Thymus (tissue), 11 donors: Measurements from ENCODE around the gene FGD4. TPM values are rescaled to one million over a fixed set of nuclear protein-coding genes. Genes with fewer than 3 reads are reported as not detected.

Source experiments
- DNase-seq, 9 donors: peaks; one replicate each; pipeline ENCODE4 v3.0.0-alpha.2; 2013; ENCODE audit warnings: low spot score in 9 of 9, low read depth in 6 of 9, missing footprints in 1 of 9
- H3K27ac ChIP-seq, 2 donors: one replicate each; pipeline ENCODE4 v1.5.1; 2013; ENCODE audit warnings: control low read depth in 1 of 2, low read depth in 1 of 2, low read length in 1 of 2, mild to moderate bottlenecking in 1 of 2, moderate library complexity in 1 of 2
- H3K27me3 ChIP-seq, 2 donors: one replicate each; pipeline ENCODE4 v1.5.1; 2013; ENCODE audit warnings: low read length in 1 of 2; ENCODE audit not compliant: control insufficient read depth in 2 of 2, insufficient read depth in 1 of 2
- H3K36me3 ChIP-seq, 2 donors: one replicate each; pipeline ENCODE4 v1.5.1; 2013; ENCODE audit warnings: low read length in 1 of 2, mild to moderate bottlenecking in 1 of 2, moderate library complexity in 1 of 2; ENCODE audit not compliant: control insufficient read depth in 2 of 2, insufficient read depth in 2 of 2
- H3K4me1 ChIP-seq, 2 donors: one replicate each; pipeline ENCODE4 v1.5.1; 2013; ENCODE audit warnings: low read length in 2 of 2; ENCODE audit not compliant: control insufficient read depth in 2 of 2, insufficient read depth in 2 of 2
- H3K4me3 ChIP-seq, 2 donors: one replicate each; pipeline ENCODE4 v1.5.1; 2013; ENCODE audit warnings: low read length in 2 of 2, control low read depth in 1 of 2, mild to moderate bottlenecking in 1 of 2
- H3K9me3 ChIP-seq, 2 donors: one replicate each; pipeline ENCODE4 v1.5.1; 2013; ENCODE audit warnings: low read length in 1 of 2, mild to moderate bottlenecking in 1 of 2; ENCODE audit not compliant: control insufficient read depth in 2 of 2, insufficient read depth in 1 of 2
- WGBS: extraction: QIAGEN DNeasy Blood & Tissue Kit; methylation state at CpG from one replicate; pipeline ENCODE4 v1.1.7; 2013; 5-methylcytosine and 5-hydroxymethylcytosine counted together
- polyA plus RNA-seq: library from polyadenylated mRNA; stranded (reverse); fragments of 200-250 nt; gene quantifications from one replicate; pipeline ENCODE4 v1.2.3, GENCODE V29; 2013
- total RNA-seq: library from RNA; stranded (reverse); fragments of 120-200 nt; gene quantifications from one replicate; pipeline ENCODE4 v1.2.4, GENCODE V29; 2013
- donor health status: healthy.

The FGD4 gene
- total and polyA plus RNA-seq, 2 donors: 3.3 to 3.6 TPM

DNA sequence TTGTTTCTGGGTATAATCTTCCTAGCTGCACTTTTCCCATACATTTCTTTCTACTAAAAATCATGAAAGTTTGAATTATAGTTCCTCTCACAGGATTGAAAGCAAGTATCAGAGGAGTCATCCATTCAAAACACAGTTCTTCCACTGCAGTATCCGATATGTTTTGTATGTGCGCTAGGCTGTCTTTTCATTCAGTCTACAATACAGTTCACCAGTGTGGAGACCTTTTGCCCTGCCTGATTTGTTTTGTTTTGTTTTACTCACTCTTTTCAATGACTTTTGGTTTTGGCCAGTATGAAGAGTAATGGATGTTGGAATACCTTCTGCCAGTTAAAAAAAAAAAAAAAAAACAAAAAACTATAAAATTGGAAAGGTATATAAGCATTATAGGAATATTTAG lies 91.4 kb downstream of the FGD4 start:
- 96% methylated on average over 2 of the region's 2 CpGs for WGBS
- peaks cover 4 to 22% of the 10 kb centered on the region in 2 donors for H3K4me1 ChIP-seq
- H3K27me3 ChIP-seq: no peaks in the 10 kb centered on the region

GRCh38 chr12:32493282-32493681 lies 93.9 kb downstream of the FGD4 start:
- Histone ChIP-seq H3K27me3 (no peaks in the 10 kb centered on the region), H3K27ac (no peak overlapping the region), H3K4me3 (no peak overlapping the region), H3K9me3 (no peaks in the 10 kb centered on the region), H3K4me1 (peaks cover 4 to 30% of the 10 kb centered on the region in 2 donors), H3K36me3 (no peaks in the 10 kb centered on the region)
- no peak for DNase-seq
- 85% methylated on average over 4 of the region's 4 CpGs for WGBS

More for the DNA sequence above, 91.4 kb downstream of the FGD4 start:
- Histone ChIP-seq H3K9me3 (no peaks in the 10 kb centered on the region), H3K36me3 (no peaks in the 10 kb centered on the region), H3K4me3 (no peak overlapping the region), H3K27ac (no peak overlapping the region)
- DNase-seq: no peak

DNA sequence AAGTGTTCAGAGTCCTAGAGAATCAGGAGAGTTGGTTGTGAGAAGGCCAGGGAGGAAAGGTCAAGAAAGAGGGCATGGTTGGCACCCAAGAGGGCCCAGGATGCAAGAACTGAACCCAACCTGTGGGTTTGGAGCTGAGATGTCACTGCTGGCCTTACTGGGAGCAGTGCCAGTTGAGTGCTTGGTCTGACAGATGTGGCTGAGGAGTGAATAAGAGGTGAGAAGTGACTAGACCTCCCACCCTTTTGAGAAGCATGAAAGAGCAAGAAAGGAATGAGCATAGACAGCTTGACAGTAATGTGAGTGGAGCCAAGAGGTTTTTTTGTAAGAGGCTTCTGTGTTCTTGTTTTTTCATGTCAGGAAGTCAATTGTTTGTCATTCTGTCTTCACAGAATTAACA lies 95.3 kb downstream of the FGD4 start:
- H3K4me3 ChIP-seq: no peak overlapping the region
- peak in 5 of 9 donors; percentile 19 to 64 (median 27) for DNase-seq
- H3K4me1 ChIP-seq: peaks cover 4 to 30% of the 10 kb centered on the region in 2 donors
- H3K27me3 ChIP-seq: no peaks in the 10 kb centered on the region
- no peaks in the 10 kb centered on the region for H3K9me3 ChIP-seq
- no peaks in the 10 kb centered on the region for H3K36me3 ChIP-seq
- H3K27ac ChIP-seq: peak overlapping the region; percentile 66 to 80

GRCh38 chr12:32496946-32497345 lies 97.6 kb downstream of the FGD4 start:
- Histone ChIP-seq H3K27ac (no peak overlapping the region), H3K36me3 (no peaks in the 10 kb centered on the region), H3K9me3 (no peaks in the 10 kb centered on the region), H3K4me3 (no peak overlapping the region), H3K27me3 (no peaks in the 10 kb centered on the region), H3K4me1 (peaks cover 4 to 33% of the 10 kb centered on the region in 2 donors)
- DNase-seq: no peak

- Histone ChIP-seq H3K4me1 (peaks cover 4 to 34% of the 10 kb centered on the region in 2 donors), H3K27me3 (no peaks in the 10 kb centered on the region), H3K36me3 (no peaks in the 10 kb centered on the region), H3K27ac (no peak overlapping the region), H3K4me3 (no peak overlapping the region), H3K9me3 (no peaks in the 10 kb centered on the region)
- no peak for DNase-seq
- WGBS: 67% methylated on average over 4 of the region's 4 CpGs
Measured at GRCh38 chr12:32497864-32498263, 98.5 kb downstream of the FGD4 start.

- H3K36me3 ChIP-seq: no peaks in the 10 kb centered on the region
- no peaks in the 10 kb centered on the region for H3K27me3 ChIP-seq
- peaks cover 4 to 26% of the 10 kb centered on the region in 2 donors for H3K4me1 ChIP-seq
- H3K9me3 ChIP-seq: no peaks in the 10 kb centered on the region
- H3K4me3 ChIP-seq: no peak overlapping the region
- H3K27ac ChIP-seq: no peak overlapping the region
- 98% methylated on average over 6 of the region's 6 CpGs for WGBS
- no peak for DNase-seq
Measured at GRCh38 chr12:32499048-32499447, 99.7 kb downstream of the FGD4 start.

DNA sequence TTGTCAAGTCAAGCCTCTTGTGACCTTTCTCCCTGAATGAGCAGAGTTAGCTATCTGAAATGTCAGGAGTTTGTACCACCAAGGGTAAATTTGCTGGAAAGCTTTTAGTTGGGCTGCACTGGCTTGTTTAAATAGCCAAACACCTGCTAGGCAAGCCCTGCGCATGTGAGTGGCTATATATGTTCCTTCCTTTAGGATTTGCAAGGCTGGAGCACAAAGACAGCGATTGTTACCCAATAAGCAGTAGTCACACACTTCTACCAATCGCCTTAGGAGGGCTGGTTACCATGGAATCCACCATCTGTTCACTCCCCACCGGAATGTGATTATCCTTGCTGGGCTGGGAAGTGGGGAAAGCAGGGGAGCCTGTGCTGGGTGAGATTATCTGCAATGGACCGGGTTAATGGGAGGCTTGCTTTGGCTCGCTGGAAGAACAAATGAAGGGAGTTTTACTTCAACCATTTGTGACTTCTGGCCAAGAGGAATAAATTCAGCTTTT lies 102.5 kb downstream of the FGD4 start:
- 96% methylated on average over 6 of the region's 6 CpGs for WGBS
- peak overlapping the region in 1 of 2 donors; percentile 16 for H3K4me3 ChIP-seq

GRCh38 chr12:32502693-32503502 lies 103.5 kb downstream of the FGD4 start:
- DNase-seq: no peak

More for the DNA sequence above, 102.5 kb downstream of the FGD4 start:
- Histone ChIP-seq H3K27ac (peak overlapping the region in 1 of 2 donors; percentile 2), H3K9me3 (no peaks in the 10 kb centered on the region), H3K27me3 (no peaks in the 10 kb centered on the region), H3K36me3 (no peaks in the 10 kb centered on the region), H3K4me1 (peaks cover 0 to 13% of the 10 kb centered on the region in 2 donors)
- DNase-seq: no peak

GRCh38 chr12:32503730-32504129 lies 104.4 kb downstream of the FGD4 start:
- Histone ChIP-seq H3K4me3 (no peak overlapping the region), H3K4me1 (peaks cover 0 to 7% of the 10 kb centered on the region in 2 donors), H3K36me3 (no peaks in the 10 kb centered on the region), H3K27me3 (no peaks in the 10 kb centered on the region), H3K27ac (no peak overlapping the region), H3K9me3 (no peaks in the 10 kb centered on the region)
- DNase-seq: no peak
- WGBS: 96% methylated on average over 2 of the region's 2 CpGs

More at GRCh38 chr12:32502693-32503502, 103.5 kb downstream of the FGD4 start:
- Histone ChIP-seq H3K4me3 (no peak overlapping the region), H3K4me1 (peaks cover 0 to 9% of the 10 kb centered on the region in 2 donors), H3K9me3 (no peaks in the 10 kb centered on the region), H3K36me3 (no peaks in the 10 kb centered on the region), H3K27me3 (no peaks in the 10 kb centered on the region), H3K27ac (peak overlapping the region in 1 of 2 donors; percentile 19)
- WGBS: 77% methylated on average over 3 of the region's 3 CpGs
